NCI-H1930 (cell line): ENCODE results near the gene ACAT2.
"Not testable (repeated sequence)": the region's sequence is repeated elsewhere in the genome, so short reads cannot be mapped to it uniquely, and the experiment has no call there.

ENCODE experiments used
- DNase-seq, 2 experiments: peaks; one replicate each; lab custom pipeline; 2025; lab: John Stamatoyannopoulos, UW

Gene ACAT2

GRCh38 chr6:159813781-159814180 is 51.9 kb downstream of the ACAT2 start:
- DNase-seq = no peak

- DNase-seq = no peak
Observed at GRCh38 chr6:159815410-159815809, 53.6 kb downstream of the ACAT2 start.

GRCh38 chr6:159816775-159817174 is 54.9 kb downstream of the ACAT2 start:
- DNase-seq = not testable (repeated sequence)

- no peak for DNase-seq
Observed at GRCh38 chr6:159817951-159818739, 56.3 kb downstream of the ACAT2 start.

GRCh38 chr6:159819098-159819497 is 57.3 kb downstream of the ACAT2 start:
- no peak for DNase-seq

- DNase-seq = no peak
Observed at GRCh38 chr6:159819932-159820640, 58.2 kb downstream of the ACAT2 start.

- no peak for DNase-seq
Observed at GRCh38 chr6:159821122-159821521, 59.3 kb downstream of the ACAT2 start.

GRCh38 chr6:159821726-159822125 is 59.9 kb downstream of the ACAT2 start:
- no peak for DNase-seq

GRCh38 chr6:159823953-159824352 is 62.1 kb downstream of the ACAT2 start:
- no peak for DNase-seq

- DNase-seq = not testable (repeated sequence)
Observed at GRCh38 chr6:159824690-159825089, 62.8 kb downstream of the ACAT2 start.

- no peak for DNase-seq
Observed at GRCh38 chr6:159826004-159826403, 64.2 kb downstream of the ACAT2 start.

GRCh38 chr6:159826968-159827647 is 65.3 kb downstream of the ACAT2 start:
- no peak for DNase-seq

GRCh38 chr6:159828074-159828473 is 66.2 kb downstream of the ACAT2 start:
- DNase-seq = no peak
